Measurements from ENCODE around the gene PPP1R7.
"Not testable (repeated sequence)": the region's sequence is repeated elsewhere in the genome, so short reads cannot be mapped to it uniquely, and the experiment has no call there.

Gene PPP1R7

DNA sequence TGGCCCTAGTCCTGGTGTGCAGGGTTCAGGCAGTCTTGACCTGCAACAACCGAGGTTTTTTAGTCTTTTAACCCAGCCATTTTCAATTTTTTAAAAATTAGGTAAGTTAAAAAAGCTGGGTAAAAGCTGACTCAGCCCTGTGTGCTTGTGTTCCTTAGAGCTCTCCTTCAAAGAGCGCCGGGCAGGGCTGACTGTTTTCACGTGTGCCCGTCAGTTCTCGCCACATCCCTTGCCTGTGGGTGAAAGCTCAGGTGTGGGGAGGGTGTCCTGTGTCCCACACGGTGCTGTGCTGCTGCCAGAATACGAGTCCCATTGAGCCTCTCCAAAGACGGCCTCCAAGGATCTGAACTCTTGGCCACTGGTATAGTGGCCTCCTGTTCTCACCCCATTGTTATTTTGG, 33.0 kb downstream of the PPP1R7 start:
- Mint-ChIP-seq H3K36me3 (ENCODE audit: low read depth) (peaks cover 45% of the 10 kb centered on the region), H3K27ac (no peak overlapping the region)

DNA sequence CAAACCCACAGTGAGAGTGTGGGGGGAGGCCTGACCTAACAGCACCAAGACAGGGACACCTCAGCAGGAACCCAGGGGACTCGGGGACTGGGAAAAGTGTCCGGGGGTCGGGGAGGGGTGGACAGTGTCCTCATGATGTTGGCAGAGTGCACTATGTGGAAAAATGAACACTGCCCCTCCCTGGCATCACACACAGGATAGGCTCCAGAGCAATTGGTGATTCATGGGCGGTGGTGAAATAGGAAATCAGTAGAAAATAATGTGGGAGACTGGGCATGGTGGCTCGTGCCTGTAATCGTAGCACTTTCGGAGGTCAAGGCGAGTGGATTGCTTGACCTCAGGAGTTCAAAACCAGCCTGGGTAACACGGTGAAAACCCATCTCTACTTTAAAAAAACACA, 34.6 kb downstream of the PPP1R7 start:
- Mint-ChIP-seq H3K4me1 (ENCODE audit: low read depth) (peaks cover 8% of the 10 kb centered on the region), H3K27me3 (no peaks in the 10 kb centered on the region), H3K27ac (no peak overlapping the region), H3K4me3 (no peak overlapping the region), H3K36me3 (ENCODE audit: low read depth) (peaks cover 31% of the 10 kb centered on the region), H3K9me3 (no peaks in the 10 kb centered on the region)
- DNase-seq = no peak

More for the DNA sequence above, 33.0 kb downstream of the PPP1R7 start:
- Mint-ChIP-seq H3K27me3 (no peaks in the 10 kb centered on the region), H3K4me3 (no peak overlapping the region), H3K9me3 (no peaks in the 10 kb centered on the region), H3K4me1 (ENCODE audit: low read depth) (peaks cover 18% of the 10 kb centered on the region)
- DNase-seq = no peak

DNA sequence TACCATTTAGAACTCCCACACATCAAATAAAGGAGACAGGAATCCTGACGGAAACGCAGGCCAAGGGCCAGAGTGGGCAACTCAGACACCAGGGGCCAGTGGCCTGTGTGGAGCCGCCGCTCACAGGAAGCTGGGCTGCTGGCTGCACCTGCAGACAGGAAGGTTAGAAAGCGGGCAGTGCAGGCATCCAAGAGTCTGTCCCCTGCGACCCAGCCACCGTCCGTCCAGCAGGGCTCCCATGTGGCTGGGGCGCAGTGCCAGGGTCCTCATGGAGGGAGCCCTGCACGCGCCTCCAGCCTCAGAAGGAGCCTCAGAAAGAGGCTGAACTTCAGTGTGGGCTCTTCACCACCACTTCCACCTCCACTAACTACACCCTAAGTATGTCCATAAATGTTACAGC, 35.7 kb downstream of the PPP1R7 start:
- Mint-ChIP-seq H3K27me3 (no peaks in the 10 kb centered on the region), H3K4me1 (ENCODE audit: low read depth) (no peaks in the 10 kb centered on the region), H3K36me3 (ENCODE audit: low read depth) (peaks cover 22% of the 10 kb centered on the region), H3K27ac (no peak overlapping the region), H3K9me3 (no peaks in the 10 kb centered on the region), H3K4me3 (no peak overlapping the region)
- DNase-seq = no peak

DNA sequence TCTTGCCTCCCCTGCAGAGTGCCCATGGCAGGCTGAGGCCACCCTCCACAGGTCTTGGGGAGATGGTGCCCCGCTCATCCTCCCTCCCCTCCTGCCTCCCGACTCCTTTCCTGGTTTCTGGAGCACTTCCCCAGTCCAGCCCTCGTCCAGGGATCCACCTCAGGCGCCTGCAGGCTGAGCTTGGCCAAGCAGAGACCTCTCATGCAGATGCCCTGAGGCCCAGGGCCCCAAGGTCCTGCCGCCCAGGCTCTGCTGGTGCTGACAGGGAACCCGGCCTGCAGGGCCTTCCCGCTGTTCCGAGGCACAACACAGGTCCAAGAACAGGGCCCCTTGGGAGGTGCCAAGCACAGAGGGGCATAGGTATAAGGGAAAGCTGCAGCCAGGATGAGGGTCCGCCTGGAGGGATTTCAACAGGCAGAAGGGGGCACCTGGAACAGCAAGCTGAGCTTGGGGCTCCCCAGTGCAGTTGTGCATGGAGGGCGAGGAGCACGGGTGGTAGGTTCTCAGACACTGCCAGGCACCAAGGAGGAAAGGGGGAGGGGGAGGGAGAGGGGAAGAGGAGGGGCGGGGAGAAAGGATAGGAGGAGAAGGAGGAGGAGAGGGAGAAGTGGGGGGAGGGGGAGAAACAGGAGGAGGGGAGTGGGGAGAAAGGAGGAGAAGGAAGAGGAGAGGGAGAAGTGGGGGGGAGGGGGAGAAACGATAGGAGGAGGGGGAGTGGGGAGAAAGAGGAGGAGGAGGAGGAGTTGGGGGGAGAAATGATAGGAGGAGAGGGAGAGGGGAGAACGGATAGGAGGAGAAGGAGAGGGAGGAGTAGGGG, 37.0 kb downstream of the PPP1R7 start:
- H3K4me3 Mint-ChIP-seq = no peak overlapping the region
- no peaks in the 10 kb centered on the region for H3K27me3 Mint-ChIP-seq
- H3K27ac Mint-ChIP-seq = no peak overlapping the region
- DNase-seq = no peak
- H3K36me3 Mint-ChIP-seq (ENCODE audit: low read depth) = peaks cover 13% of the 10 kb centered on the region
- no peaks in the 10 kb centered on the region for H3K9me3 Mint-ChIP-seq
- H3K4me1 Mint-ChIP-seq (ENCODE audit: low read depth) = no peaks in the 10 kb centered on the region

DNA sequence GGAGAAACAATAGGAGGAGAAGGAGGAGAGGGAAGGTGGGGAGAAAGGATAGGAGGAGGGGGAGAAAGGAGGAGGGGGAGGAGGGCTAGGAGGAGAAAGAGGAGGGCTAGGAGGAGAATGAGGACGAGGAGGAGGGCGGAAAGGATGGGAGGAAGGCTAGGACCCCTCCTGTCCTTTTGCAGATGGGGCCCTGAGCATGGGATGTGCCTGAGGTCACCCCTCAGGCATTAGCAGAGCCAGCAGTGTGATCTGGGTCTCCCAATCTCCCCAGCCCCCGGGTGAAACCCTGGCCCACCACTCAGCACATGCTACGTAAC, 37.6 kb downstream of the PPP1R7 start:
- H3K9me3 Mint-ChIP-seq = no peaks in the 10 kb centered on the region
- no peak overlapping the region for H3K4me3 Mint-ChIP-seq
- H3K27ac Mint-ChIP-seq = no peak overlapping the region
- DNase-seq = no peak
- H3K36me3 Mint-ChIP-seq (ENCODE audit: low read depth) = peaks cover 7% of the 10 kb centered on the region
- no peaks in the 10 kb centered on the region for H3K27me3 Mint-ChIP-seq
- H3K4me1 Mint-ChIP-seq (ENCODE audit: low read depth) = no peaks in the 10 kb centered on the region

DNA sequence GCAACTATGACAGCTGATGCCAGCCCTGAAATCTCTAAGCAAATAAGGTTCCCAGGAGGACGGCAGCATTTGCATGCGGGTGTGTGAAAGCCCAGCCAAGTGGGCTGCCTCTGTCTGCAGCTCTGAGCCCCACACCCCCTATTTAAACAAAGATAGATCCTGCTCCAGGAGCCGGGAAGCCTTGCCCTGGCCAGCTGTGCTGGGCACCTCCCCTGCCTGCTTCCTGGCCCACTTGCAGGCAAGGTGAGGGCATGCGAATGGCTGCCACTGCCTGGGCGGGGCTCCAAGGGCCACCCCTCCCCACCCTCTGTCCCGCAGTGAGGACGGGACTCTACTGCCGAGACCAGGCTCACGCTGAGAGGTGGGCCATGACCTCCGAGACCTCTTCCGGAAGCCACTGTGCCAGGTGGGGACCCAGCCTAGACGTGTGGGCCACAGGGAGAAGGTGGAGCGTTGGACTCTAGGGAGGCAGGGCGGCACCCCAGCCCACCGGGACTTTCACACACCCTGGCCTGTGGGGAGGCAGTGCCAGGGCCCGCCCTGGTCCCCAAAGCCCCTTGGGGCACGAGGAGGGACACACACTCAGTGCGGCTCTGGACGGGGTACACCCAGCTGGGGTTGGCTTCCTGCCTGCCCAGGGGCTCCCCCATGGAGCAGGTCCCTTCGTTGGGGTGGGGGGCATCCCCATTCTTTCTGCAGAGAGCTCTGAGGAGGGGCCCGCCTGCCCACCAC, 38.3 kb downstream of the PPP1R7 start, which contains the start of gene ANO7:
Gene ANO7 (plus strand): TSS at position 317 of the 732 bp plus-strand sequence. CDS start 1,387 bp downstream, outside the sequence.
- Mint-ChIP-seq H3K27ac (no peak within 1 kb of the TSS), H3K4me1 (ENCODE audit: low read depth) (no peaks in the 10 kb centered on the region), H3K36me3 (ENCODE audit: low read depth) (peaks cover 3% of the 10 kb centered on the region), H3K4me3 (no peak within 1 kb of the TSS), H3K9me3 (no peaks in the 10 kb centered on the region), H3K27me3 (no peaks in the 10 kb centered on the region)
- no peak for DNase-seq

DNA sequence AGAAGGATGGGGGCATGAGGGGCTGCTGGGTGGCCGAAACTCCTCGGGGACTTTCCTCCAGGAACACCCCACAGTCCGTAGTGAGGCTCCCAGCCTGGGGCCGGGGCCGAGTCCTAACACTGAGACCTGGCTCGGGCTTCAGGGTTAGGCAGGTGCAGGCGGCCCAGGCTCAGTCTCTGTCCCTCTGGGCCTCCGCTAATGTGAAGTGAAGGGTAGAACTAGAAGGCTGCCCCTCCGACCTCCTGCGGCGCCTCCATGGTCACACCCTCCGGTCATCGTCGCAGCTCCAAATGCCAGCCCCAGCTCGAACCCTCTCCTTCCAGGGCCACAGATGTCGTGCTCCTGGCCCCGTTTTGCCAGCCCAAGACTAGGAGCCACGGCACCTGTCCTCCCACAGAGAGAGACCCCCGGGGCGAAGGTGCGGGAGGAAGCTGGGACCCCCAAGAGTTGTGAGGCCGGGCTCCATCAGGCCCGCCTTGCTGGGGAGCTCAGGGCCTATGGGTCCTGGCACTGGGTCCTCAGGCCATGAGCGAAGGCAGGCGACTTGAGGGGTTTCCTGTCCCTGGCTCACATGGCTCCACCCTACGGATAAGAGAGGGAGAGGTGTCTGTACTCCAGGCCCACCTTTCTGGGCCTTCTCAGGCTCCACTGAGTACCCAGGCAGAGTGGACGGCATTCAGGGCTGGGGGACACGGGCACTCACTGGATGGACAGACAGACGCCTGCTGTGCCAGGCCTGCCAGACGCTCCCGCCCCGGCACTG, 39.0 kb downstream of the PPP1R7 start:
- DNase-seq = no peak
- no peaks in the 10 kb centered on the region for H3K9me3 Mint-ChIP-seq
- H3K4me1 Mint-ChIP-seq (ENCODE audit: low read depth) = no peaks in the 10 kb centered on the region

DNA sequence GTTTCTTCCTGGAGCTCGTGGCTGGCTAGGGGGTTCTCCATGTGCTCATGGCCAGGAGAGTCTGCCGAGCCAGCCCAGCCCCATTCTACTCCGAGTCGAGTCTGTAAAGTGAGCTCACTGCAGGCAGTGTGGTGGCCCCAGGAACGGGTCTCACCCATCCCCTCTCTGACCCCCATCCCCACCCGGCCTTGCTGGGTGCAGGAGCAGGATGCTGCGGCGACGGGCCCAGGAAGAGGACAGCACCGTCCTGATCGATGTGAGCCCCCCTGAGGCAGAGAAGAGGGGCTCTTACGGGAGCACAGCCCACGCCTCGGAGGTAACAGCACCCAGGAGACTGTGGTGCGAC, 39.6 kb downstream of the PPP1R7 start:
- no peaks in the 10 kb centered on the region for H3K27me3 Mint-ChIP-seq
- no peaks in the 10 kb centered on the region for H3K9me3 Mint-ChIP-seq
- no peaks in the 10 kb centered on the region for H3K36me3 Mint-ChIP-seq (ENCODE audit: low read depth)
- H3K4me1 Mint-ChIP-seq (ENCODE audit: low read depth) = no peaks in the 10 kb centered on the region
- no peak overlapping the region for H3K4me3 Mint-ChIP-seq
- H3K27ac Mint-ChIP-seq = no peak overlapping the region
- no peak for DNase-seq

More for the DNA sequence above, 39.0 kb downstream of the PPP1R7 start:
- Mint-ChIP-seq H3K4me3 (no peak overlapping the region), H3K36me3 (ENCODE audit: low read depth) (no peaks in the 10 kb centered on the region), H3K27me3 (no peaks in the 10 kb centered on the region), H3K27ac (no peak overlapping the region)

DNA sequence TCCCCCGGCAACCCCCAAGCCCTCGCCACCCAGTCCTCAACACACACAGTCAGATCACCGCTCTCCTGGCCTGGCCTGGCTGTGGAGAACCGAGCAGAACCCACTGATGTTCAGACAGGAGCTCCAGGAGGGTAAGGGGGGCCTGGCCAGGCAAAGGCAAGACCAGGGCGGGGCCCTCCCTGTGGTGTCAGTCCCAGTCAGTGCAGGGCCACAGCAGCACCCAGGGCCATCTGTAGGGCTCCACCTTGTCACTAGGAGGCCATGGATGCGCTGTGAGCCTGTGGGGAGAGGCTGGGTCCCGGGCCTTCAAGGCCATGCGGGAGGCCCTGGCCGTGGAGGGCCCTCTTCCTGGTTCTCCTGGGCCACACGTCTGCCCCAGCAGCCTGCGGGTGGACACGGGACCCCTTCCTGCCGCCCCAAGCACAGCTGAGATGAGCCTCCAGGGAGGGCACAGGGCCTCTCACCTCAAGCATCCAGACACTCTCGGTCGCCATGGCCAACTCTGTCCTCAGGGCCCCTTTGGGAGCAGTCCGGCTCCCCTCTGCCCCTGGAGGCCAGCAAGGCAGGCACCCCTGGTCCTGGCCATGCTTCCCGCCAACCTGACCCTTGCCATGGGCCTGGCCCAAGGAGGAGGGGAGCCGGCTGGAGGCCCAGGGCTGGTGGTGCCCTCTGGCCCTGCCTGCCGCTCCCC, 40.2 kb downstream of the PPP1R7 start:
- H3K27ac Mint-ChIP-seq = no peak overlapping the region
- H3K4me3 Mint-ChIP-seq = no peak overlapping the region

DNA sequence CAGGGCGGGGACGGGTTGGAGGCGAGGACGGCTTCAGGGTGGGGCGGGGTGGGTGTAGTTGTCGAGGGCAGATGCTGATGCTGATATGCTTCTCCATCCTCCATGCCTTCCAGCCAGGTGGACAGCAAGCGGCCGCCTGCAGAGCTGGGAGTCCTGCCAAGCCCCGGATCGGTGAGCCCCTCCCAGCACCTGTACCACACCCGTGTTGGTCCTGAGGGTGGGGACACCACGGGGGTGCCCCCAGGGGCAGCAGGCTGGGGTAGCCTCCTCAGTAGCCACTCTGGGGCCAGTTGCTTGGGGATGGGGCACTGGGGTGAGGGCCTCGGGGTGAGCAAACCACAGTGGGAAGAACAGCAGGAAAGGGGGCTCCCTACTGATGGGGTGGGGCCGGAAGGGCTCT, 40.8 kb downstream of the PPP1R7 start:
- DNase-seq = no peak
- Mint-ChIP-seq H3K4me3 (no peak overlapping the region), H3K9me3 (no peaks in the 10 kb centered on the region), H3K27ac (no peak overlapping the region), H3K36me3 (ENCODE audit: low read depth) (no peaks in the 10 kb centered on the region), H3K27me3 (no peaks in the 10 kb centered on the region), H3K4me1 (ENCODE audit: low read depth) (no peaks in the 10 kb centered on the region)

More for the DNA sequence above, 40.2 kb downstream of the PPP1R7 start:
- no peaks in the 10 kb centered on the region for H3K4me1 Mint-ChIP-seq (ENCODE audit: low read depth)
- no peak for DNase-seq
- H3K9me3 Mint-ChIP-seq = no peaks in the 10 kb centered on the region
- no peaks in the 10 kb centered on the region for H3K27me3 Mint-ChIP-seq
- no peaks in the 10 kb centered on the region for H3K36me3 Mint-ChIP-seq (ENCODE audit: low read depth)

DNA sequence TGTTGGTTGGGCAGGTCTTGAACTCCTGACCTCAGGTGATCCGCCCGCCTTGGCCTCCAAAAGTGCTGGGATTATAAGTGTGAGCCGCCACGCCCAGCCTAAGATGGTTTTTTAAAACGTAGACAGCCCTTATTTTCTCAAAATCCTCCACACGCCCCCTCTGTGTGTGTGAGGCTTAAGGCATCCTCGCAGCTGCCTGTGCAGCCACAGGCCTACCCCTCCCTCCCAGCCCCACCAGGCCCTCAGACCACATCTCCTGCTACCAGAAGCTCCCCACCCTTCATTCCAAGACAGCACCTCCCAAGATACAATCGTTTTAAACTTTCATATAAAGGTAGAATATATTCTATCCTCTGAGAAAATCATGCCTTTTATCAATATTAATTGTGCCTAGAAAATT, 43.0 kb downstream of the PPP1R7 start:
- DNase-seq = no peak
- Mint-ChIP-seq H3K27ac (no peak overlapping the region), H3K4me1 (ENCODE audit: low read depth) (no peaks in the 10 kb centered on the region), H3K36me3 (ENCODE audit: low read depth) (no peaks in the 10 kb centered on the region), H3K27me3 (no peaks in the 10 kb centered on the region), H3K9me3 (no peaks in the 10 kb centered on the region), H3K4me3 (no peak overlapping the region)

DNA sequence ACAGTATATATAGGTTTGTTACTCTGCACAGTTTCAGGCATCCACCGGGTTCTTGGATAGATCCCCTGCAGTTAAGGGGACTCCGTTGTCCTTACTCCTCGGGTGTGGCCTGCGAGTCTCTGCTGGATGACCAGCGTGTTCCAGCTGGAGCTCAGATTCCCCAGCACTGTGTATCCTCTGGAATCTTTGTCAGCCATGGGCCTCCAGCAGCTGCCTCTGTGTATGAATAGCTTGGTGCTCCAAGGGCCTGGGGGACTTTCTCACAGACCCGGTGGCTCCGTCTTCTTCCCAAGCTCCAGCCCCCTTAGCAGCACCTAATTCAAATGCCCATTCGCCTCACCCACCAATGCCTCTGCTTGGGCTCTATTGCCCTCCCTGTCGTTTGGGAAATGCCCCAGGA, 44.5 kb downstream of the PPP1R7 start:
- Mint-ChIP-seq H3K9me3 (no peaks in the 10 kb centered on the region), H3K4me3 (no peak overlapping the region), H3K27me3 (no peaks in the 10 kb centered on the region), H3K36me3 (ENCODE audit: low read depth) (no peaks in the 10 kb centered on the region), H3K27ac (no peak overlapping the region), H3K4me1 (ENCODE audit: low read depth) (no peaks in the 10 kb centered on the region)
- DNase-seq = no peak

DNA sequence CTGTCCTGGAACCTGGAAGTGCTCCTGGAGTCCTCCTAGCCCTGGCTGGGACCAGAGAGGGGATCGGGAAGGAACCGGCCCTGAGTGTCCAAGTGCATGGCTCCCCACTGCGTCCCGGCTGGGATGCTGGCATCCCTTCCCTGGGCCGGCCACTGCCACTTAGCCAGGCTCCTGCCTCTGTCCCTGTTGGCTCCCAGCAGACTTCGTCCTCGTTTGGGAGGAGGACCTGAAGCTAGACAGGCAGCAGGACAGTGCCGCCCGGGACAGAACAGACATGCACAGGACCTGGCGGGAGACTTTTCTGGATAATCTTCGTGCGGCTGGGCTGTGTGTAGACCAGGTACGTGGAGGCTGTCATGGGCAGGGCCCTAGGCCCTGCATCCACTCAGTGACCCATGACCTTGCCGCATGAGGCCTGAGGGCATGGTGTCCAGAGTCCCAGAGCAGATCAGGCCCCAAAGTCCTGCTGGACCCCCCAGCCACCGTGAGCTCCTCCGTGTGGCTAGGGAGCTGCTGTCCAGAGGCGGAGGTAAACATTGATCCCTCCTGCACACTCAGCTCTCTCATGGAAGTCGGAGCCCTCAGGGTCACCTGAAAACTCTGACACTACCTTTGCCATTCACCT, 45.4 kb downstream of the PPP1R7 start:
- H3K27me3 Mint-ChIP-seq = no peaks in the 10 kb centered on the region
- H3K27ac Mint-ChIP-seq = no peak overlapping the region
- no peak overlapping the region for H3K4me3 Mint-ChIP-seq
- no peaks in the 10 kb centered on the region for H3K36me3 Mint-ChIP-seq (ENCODE audit: low read depth)
- H3K9me3 Mint-ChIP-seq = no peaks in the 10 kb centered on the region
- DNase-seq = no peak
- no peaks in the 10 kb centered on the region for H3K4me1 Mint-ChIP-seq (ENCODE audit: low read depth)

DNA sequence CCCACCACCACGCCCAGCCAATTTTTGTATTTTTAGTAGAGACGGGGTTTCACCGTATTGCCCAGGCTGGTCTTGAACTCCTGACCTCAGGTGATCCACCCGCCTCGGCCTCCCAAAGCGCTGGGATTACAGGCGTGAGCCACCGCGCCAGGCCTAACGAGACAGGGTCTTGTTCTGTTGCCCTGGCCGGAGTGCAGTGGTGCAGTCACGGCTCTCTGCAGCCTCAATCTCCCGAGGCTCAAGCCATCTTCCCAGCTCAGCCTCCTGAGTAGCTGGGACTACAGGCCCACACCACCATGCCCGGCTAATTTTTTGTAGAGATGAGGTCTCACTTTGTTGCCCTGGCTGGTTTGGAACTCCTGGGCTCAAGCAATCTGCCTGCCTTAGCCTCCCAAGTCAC, 47.0 kb downstream of the PPP1R7 start:
- H3K27ac Mint-ChIP-seq; H3K4me3 Mint-ChIP-seq; H3K27me3 Mint-ChIP-seq; H3K36me3 Mint-ChIP-seq (ENCODE audit: low read depth); DNase-seq; H3K9me3 Mint-ChIP-seq; H3K4me1 Mint-ChIP-seq (ENCODE audit: low read depth): not testable (repeated sequence)
